GM12878 (cell line): ENCODE data around the gene SKAP1. TPM values are rescaled to one million over a fixed set of nuclear protein-coding genes. Genes with fewer than 3 reads are reported as not detected.

Source experiments
- ATAC-seq: fragments of 200-7000 bp; cut with Tn5 transposase; 3 replicates; pipeline ENCODE4 v1.9.1; 2020; ENCODE audit warnings: mild to moderate bottlenecking, moderate library complexity
- BruUV-seq: library from RNA; stranded (reverse); fragments of 400-500 nt; replicated peaks from 2 replicates; lab custom pipeline; 2021; lab: Mats Ljungman, UMichigan
- CTCF ChIA-PET: fragments of 300-600 bp; sonication (Branson Sonifier 250); formaldehyde crosslinking; extraction: SDS; loops from one replicate; lab custom pipeline; 2021; ENCODE audit warnings: inconsistent platforms; lab: Yijun Ruan, JAX
- POLR2A ChIA-PET: fragments of 350-600 bp; formaldehyde crosslinking; extraction: SDS; loops from one replicate; lab custom pipeline; 2021; ENCODE audit warnings: inconsistent platforms; lab: Charles Lee
- RAD21 ChIA-PET: fragments of 300-600 bp; sonication (Branson Sonifier 250); formaldehyde crosslinking; loops from one replicate; lab custom pipeline; 2023; ENCODE audit warnings: antibody characterized with exemption; ENCODE audit not compliant: unreplicated experiment; lab: Charles Lee
- SMC1A ChIA-PET: fragments of 300-600 bp; sonication (Branson Sonifier 250); formaldehyde crosslinking; loops from one replicate; lab custom pipeline; 2023; ENCODE audit not compliant: unreplicated experiment, uncharacterized antibody; lab: Charles Lee
- DNase-seq: peaks from one replicate; pipeline ENCODE4 v3.0.0-alpha.2; 2011; ENCODE audit warnings: low read depth, low spot score
- FAIRE-seq: peaks from 3 replicates; lab custom pipeline; 2011; peaks lifted over from hg19 to GRCh38; lab: Jason Lieb, UNC
- H2AFZ ChIP-seq: 2 replicates; pipeline ENCODE4 v1.6.0; 2011; ENCODE audit warnings: low read depth, low read length, control low read depth; ENCODE audit not compliant: control insufficient read depth
- H3K27ac ChIP-seq: 2 replicates; pipeline ENCODE4 v1.5.1; 2011; ENCODE audit warnings: control low read depth; ENCODE audit not compliant: control insufficient read depth, insufficient read depth
- H3K27me3 ChIP-seq, 2 experiments: replicated peaks in 1 of 2; 2 replicates each; pipeline versions ENCODE4 v1.6.0 to v1.6.1; 2011; ENCODE audit warnings: low read length in 1 of 2; ENCODE audit not compliant: control insufficient read depth in 2 of 2, insufficient read depth in 2 of 2
- H3K36me3 ChIP-seq, 2 experiments: 2 replicates each; pipeline ENCODE4 v1.5.1; 2011; ENCODE audit warnings: low read length in 1 of 2; ENCODE audit not compliant: control insufficient read depth in 2 of 2, insufficient read depth in 2 of 2
- H3K4me1 ChIP-seq: 2 replicates; pipeline ENCODE4 v1.6.1; 2011; ENCODE audit warnings: mild to moderate bottlenecking, low read length, moderate library complexity, mixed read lengths; ENCODE audit not compliant: control insufficient read depth, insufficient read depth
- H3K4me2 ChIP-seq: 2 replicates; pipeline ENCODE4 v1.6.0; 2011; ENCODE audit warnings: control low read depth; ENCODE audit not compliant: control insufficient read depth, insufficient read depth
- H3K4me3 ChIP-seq: fragments of 200-600 bp; sonication (generic); 2 replicates; pipeline ENCODE4 v1.5.1; 2016
- H3K79me2 ChIP-seq: 2 replicates; pipeline ENCODE4 v1.6.0; 2011; ENCODE audit warnings: low read length; ENCODE audit not compliant: control insufficient read depth, insufficient read depth
- H3K9ac ChIP-seq: 2 replicates; pipeline ENCODE4 v1.8.0; 2011; ENCODE audit warnings: low read length, control low read depth, mixed read lengths; ENCODE audit not compliant: control insufficient read depth, insufficient read depth
- H3K9me3 ChIP-seq: replicated peaks from 3 replicates; pipeline ENCODE4 v1.5.1; 2011; ENCODE audit warnings: mild to moderate bottlenecking, low read length; ENCODE audit not compliant: control insufficient read depth, insufficient read depth
- H4K20me1 ChIP-seq: 2 replicates; pipeline ENCODE4 v1.6.0; 2011; ENCODE audit not compliant: control insufficient read depth, insufficient read depth
- ATF3 ChIP-seq: IDR thresholded peaks from 2 replicates; pipeline ENCODE4 v1.6.1; 2011; ENCODE audit warnings: low read depth, mild to moderate bottlenecking, low read length, moderate library complexity, borderline replicate concordance; ENCODE audit errors: extremely low read depth
- BHLHE40 ChIP-seq, 2 experiments: fragments of 450-650 bp in 1 of 2; IDR thresholded peaks; 2 replicates each; pipeline ENCODE4 v1.6.1; 2011 to 2017; ENCODE audit warnings: low read depth in 2 of 2, borderline replicate concordance in 1 of 2, improper control_type of control experiment in 1 of 2, low read length in 1 of 2, mild to moderate bottlenecking in 1 of 2
- CEBPB ChIP-seq, 2 experiments: fragments of 150-350 bp in 1 of 2; IDR thresholded peaks; 2 replicates each; pipeline ENCODE4 v1.6.1; 2012 to 2014; ENCODE audit warnings: low read depth in 2 of 2, low read length in 2 of 2, borderline replicate concordance in 1 of 2, inconsistent platforms in 1 of 2
- CHD2 ChIP-seq: IDR thresholded peaks from 2 replicates; pipeline ENCODE4 v1.6.1; 2011; ENCODE audit warnings: low read depth, low read length, improper control_type of control experiment, borderline replicate concordance
- CREM ChIP-seq: IDR thresholded peaks from 2 replicates; pipeline ENCODE4 v1.6.1; 2014; ENCODE audit warnings: antibody characterized with exemption, low read depth
- FOS ChIP-seq: IDR thresholded peaks from 3 replicates; pipeline ENCODE4 v1.6.1; 2011; ENCODE audit warnings: borderline replicate concordance; ENCODE audit not compliant: insufficient read length; ENCODE audit errors: extremely low read depth
- IRF4 ChIP-seq: IDR thresholded peaks from 2 replicates; pipeline ENCODE4 v1.6.1; 2011; ENCODE audit warnings: low read depth, low read length
- POLR2AphosphoS5 ChIP-seq: IDR thresholded peaks from 2 replicates; pipeline ENCODE4 v1.6.1; 2011; ENCODE audit warnings: mild to moderate bottlenecking, low read length, inconsistent platforms
- POU2F2 ChIP-seq: IDR thresholded peaks from 3 replicates; pipeline ENCODE4 v1.6.1; 2011; ENCODE audit warnings: low read depth, mild to moderate bottlenecking, low read length, borderline replicate concordance
- RCOR1 ChIP-seq: conservative IDR thresholded peaks from 2 replicates; pipeline ENCODE4 v1.6.1; 2012; ENCODE audit warnings: low read depth, low read length, improper control_type of control experiment
- SUZ12 ChIP-seq: fragments of 200-600 bp; sonication (generic); IDR thresholded peaks from one replicate; pipeline ENCODE4 v1.6.1; 2018; ENCODE audit warnings: antibody characterized with exemption, mild to moderate bottlenecking; ENCODE audit not compliant: unreplicated experiment
- WRNIP1 ChIP-seq: IDR thresholded peaks from 2 replicates; pipeline ENCODE4 v1.6.1; 2011; ENCODE audit warnings: low read depth, low read length, improper control_type of control experiment, borderline replicate concordance
- WGBS: methylation state at CpG from one replicate; pipeline ENCODE4 v1.1.6; 2016; ENCODE audit warnings: low lambda C conversion rate; ENCODE audit not compliant: insufficient replicate concordance, insufficient coverage; ENCODE audit errors: missing lambda C conversion rate; 5-methylcytosine and 5-hydroxymethylcytosine counted together
- in situ Hi-C: fragments of 300-500 bp; cut with MboI; formaldehyde crosslinking; loops from 9 replicates; pipeline ENCODE4 v1.14.3; 2018; ENCODE audit warnings: mixed read lengths
- intact Hi-C: fragments of 100-400 bp; cut with micrococcal nuclease; formaldehyde crosslinking; loops from one replicate; pipeline ENCODE4 v1.14.2; 2022; ENCODE audit not compliant: unreplicated experiment
- polyA plus RNA-seq, 11 experiments: library from polyadenylated mRNA; depleted of rRNA in 4 of 11; unstranded in 6 of 11; stranded (reverse) in 5 of 11; fragments of >200 nt; fragmentation: Nextera tagmentation in 4 of 11; fragmentation: Illumina TruSeq in 1 of 11; extraction: Ambion mirVana in 4 of 11; extraction: Trizol in 1 of 11; gene quantifications; 1 replicate in 1 of 11; 2 replicates in 10 of 11; pipeline versions ENCODE4 v1.2.1 to v1.2.3, GENCODE V29; 2011 to 2016; ENCODE audit warnings: inconsistent platforms in 2 of 11, missing spikeins in 2 of 11, low read depth in 1 of 11
- total RNA-seq, 4 experiments: library from RNA; depleted of rRNA in 3 of 4; stranded (reverse); fragments of >200 nt in 3 of 4; fragmentation: Illumina TruSeq in 1 of 4; extraction: Trizol in 1 of 4; gene quantifications; 2 replicates each; pipeline versions ENCODE4 v1.2.1 to v1.2.3, GENCODE V29; 2013 to 2021
- TF ChIP-seq, protein P1 (sequence below): IDR thresholded peaks from 2 replicates; pipeline ENCODE4 v1.6.1; 2012; ENCODE audit warnings: low read depth, low read length, improper control_type of control experiment
- TF ChIP-seq, protein P2 (sequence below): fragments of 450-650 bp; IDR thresholded peaks from 2 replicates; pipeline ENCODE4 v1.6.1; 2016; ENCODE audit warnings: mild to moderate bottlenecking
- TF ChIP-seq, protein P3 (sequence below): IDR thresholded peaks from 2 replicates; pipeline ENCODE4 v1.6.1; 2012; ENCODE audit warnings: low read depth, low read length, improper control_type of control experiment
- TF ChIP-seq, protein P4 (sequence below): fragments of 450-650 bp; IDR thresholded peaks from 2 replicates; pipeline ENCODE4 v1.6.1; 2017; ENCODE audit warnings: mild to moderate bottlenecking, moderate library complexity

The SKAP1 gene
- total and polyA plus RNA-seq, 10 of the 15 experiments (the other 5 are each of a cell fraction or from before 2014, with no cell fraction given) = 17.1 to 97.6 (median 35.9) TPM

GRCh38 chr17:48247603-48248002 is 182.4 kb downstream of the SKAP1 start (continued):
- TF ChIP-seq CEBPB (IDR thresholded peaks at IDR 0.05; ENCODE audit: borderline replicate concordance in 1 of 2, low read depth in 2 of 2, low read length in 2 of 2) = no peak

GRCh38 chr17:48247038-48247437 is 183.0 kb downstream of the SKAP1 start:
- DNase-seq (no peak), FAIRE-seq (no peak), ATAC-seq (no peak)
- 0% methylated on average over 1 of the region's 1 CpG for WGBS
- Histone ChIP-seq H3K36me3 (no peaks in the 10 kb centered on the region; a peak in 1 of 4 replicates), H3K9ac (no peak overlapping the region), H3K4me2 (no peak overlapping the region), H3K9me3 (no peaks in the 10 kb centered on the region), H4K20me1 (no peaks in the 10 kb centered on the region), H2AFZ (no peak overlapping the region), H3K79me2 (no peaks in the 10 kb centered on the region), H3K27ac (no peak overlapping the region), H3K27me3 (no peaks in the 10 kb centered on the region), H3K4me1 (peaks cover 21% of the 10 kb centered on the region), H3K4me3 (no peak overlapping the region)
- intact Hi-C loops (no loop called here), in situ Hi-C loops (no loop called here)
- RAD21 ChIA-PET = interaction anchor here (0.6 to 0.8 kb wide), 2 partner anchors 13 to 173 kb away, joined by 3 read pairs; no protein-coding TSS in a partner anchor
- SMC1A ChIA-PET = interaction anchor here (0.6 to 3.8 kb wide), 4 partner anchors 9 to 139 kb away, joined by 3 to 23 read pairs (median 4); no protein-coding TSS in a partner anchor
- no TSS peak for BruUV-seq
- CTCF ChIA-PET = interaction anchor here (1.4 to 20.3 kb wide), 2 partner anchors 14 to 61 kb away, joined by 4 to 220 read pairs; no protein-coding TSS in a partner anchor
- POLR2A ChIA-PET = no interaction called here
- TF ChIP-seq BHLHE40 (IDR thresholded peaks at IDR 0.05; ENCODE audit: borderline replicate concordance in 1 of 2, low read depth in 2 of 2, low read length in 1 of 2) (no peak), POLR2AphosphoS5 (no peak), SUZ12 (no peak), ATF3 (no peak), CREM (no peak), FOS (no peak), RCOR1 (no peak), IRF4 (no peak), WRNIP1 (no peak), POU2F2 (no peak), CHD2 (no peak)
- TF ChIP-seq, protein P1, sequence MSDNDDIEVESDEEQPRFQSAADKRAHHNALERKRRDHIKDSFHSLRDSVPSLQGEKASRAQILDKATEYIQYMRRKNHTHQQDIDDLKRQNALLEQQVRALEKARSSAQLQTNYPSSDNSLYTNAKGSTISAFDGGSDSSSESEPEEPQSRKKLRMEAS = no peak
- TF ChIP-seq, protein P2, sequence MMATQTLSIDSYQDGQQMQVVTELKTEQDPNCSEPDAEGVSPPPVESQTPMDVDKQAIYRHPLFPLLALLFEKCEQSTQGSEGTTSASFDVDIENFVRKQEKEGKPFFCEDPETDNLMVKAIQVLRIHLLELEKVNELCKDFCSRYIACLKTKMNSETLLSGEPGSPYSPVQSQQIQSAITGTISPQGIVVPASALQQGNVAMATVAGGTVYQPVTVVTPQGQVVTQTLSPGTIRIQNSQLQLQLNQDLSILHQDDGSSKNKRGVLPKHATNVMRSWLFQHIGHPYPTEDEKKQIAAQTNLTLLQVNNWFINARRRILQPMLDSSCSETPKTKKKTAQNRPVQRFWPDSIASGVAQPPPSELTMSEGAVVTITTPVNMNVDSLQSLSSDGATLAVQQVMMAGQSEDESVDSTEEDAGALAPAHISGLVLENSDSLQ = no peak
- TF ChIP-seq, protein P3, sequence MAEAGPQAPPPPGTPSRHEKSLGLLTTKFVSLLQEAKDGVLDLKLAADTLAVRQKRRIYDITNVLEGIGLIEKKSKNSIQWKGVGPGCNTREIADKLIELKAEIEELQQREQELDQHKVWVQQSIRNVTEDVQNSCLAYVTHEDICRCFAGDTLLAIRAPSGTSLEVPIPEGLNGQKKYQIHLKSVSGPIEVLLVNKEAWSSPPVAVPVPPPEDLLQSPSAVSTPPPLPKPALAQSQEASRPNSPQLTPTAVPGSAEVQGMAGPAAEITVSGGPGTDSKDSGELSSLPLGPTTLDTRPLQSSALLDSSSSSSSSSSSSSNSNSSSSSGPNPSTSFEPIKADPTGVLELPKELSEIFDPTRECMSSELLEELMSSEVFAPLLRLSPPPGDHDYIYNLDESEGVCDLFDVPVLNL = no peak
- TF ChIP-seq, protein P4, sequence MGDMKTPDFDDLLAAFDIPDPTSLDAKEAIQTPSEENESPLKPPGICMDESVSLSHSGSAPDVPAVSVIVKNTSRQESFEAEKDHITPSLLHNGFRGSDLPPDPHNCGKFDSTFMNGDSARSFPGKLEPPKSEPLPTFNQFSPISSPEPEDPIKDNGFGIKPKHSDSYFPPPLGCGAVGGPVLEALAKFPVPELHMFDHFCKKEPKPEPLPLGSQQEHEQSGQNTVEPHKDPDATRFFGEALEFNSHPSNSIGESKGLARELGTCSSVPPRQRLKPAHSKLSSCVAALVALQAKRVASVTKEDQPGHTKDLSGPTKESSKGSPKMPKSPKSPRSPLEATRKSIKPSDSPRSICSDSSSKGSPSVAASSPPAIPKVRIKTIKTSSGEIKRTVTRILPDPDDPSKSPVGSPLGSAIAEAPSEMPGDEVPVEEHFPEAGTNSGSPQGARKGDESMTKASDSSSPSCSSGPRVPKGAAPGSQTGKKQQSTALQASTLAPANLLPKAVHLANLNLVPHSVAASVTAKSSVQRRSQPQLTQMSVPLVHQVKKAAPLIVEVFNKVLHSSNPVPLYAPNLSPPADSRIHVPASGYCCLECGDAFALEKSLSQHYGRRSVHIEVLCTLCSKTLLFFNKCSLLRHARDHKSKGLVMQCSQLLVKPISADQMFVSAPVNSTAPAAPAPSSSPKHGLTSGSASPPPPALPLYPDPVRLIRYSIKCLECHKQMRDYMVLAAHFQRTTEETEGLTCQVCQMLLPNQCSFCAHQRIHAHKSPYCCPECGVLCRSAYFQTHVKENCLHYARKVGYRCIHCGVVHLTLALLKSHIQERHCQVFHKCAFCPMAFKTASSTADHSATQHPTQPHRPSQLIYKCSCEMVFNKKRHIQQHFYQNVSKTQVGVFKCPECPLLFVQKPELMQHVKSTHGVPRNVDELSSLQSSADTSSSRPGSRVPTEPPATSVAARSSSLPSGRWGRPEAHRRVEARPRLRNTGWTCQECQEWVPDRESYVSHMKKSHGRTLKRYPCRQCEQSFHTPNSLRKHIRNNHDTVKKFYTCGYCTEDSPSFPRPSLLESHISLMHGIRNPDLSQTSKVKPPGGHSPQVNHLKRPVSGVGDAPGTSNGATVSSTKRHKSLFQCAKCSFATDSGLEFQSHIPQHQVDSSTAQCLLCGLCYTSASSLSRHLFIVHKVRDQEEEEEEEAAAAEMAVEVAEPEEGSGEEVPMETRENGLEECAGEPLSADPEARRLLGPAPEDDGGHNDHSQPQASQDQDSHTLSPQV = no peak
